ENCODE data around the gene GLT8D2. TPM values are rescaled to one million over a fixed set of nuclear protein-coding genes. Genes with fewer than 3 reads are reported as not detected.

GLT8D2 gene
- total RNA-seq, 1 donor from 2014 or later, result 13.1 TPM

DNA sequence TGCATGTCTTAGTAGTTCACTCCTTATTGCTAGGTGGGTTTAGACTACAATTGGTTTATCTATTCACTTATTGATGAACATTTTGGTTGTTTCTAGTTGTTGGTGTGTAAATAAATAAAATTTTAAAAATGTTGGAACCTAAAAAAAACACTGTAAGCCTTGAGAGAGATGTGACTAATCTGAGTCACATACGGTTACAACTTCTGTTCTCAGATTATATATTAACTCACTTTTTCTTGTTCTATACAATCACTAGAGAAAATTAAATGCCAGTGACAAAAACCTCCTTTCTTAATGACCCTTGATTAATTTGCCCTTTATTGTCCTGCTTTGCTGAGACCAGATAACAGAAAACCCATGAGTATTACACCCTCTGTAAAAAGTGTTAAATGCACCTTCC is 91.4 kb downstream of the GLT8D2 start:
- H3K27ac Mint-ChIP-seq, result peak overlapping the region; percentile 72
- H3K36me3 Mint-ChIP-seq, result peaks cover 6% of the 10 kb centered on the region
- TF ChIP-seq, protein P1, sequence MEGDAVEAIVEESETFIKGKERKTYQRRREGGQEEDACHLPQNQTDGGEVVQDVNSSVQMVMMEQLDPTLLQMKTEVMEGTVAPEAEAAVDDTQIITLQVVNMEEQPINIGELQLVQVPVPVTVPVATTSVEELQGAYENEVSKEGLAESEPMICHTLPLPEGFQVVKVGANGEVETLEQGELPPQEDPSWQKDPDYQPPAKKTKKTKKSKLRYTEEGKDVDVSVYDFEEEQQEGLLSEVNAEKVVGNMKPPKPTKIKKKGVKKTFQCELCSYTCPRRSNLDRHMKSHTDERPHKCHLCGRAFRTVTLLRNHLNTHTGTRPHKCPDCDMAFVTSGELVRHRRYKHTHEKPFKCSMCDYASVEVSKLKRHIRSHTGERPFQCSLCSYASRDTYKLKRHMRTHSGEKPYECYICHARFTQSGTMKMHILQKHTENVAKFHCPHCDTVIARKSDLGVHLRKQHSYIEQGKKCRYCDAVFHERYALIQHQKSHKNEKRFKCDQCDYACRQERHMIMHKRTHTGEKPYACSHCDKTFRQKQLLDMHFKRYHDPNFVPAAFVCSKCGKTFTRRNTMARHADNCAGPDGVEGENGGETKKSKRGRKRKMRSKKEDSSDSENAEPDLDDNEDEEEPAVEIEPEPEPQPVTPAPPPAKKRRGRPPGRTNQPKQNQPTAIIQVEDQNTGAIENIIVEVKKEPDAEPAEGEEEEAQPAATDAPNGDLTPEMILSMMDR (IDR thresholded peaks at IDR 0.05; ENCODE audit: unreplicated experiment), result no peak
- peak overlapping the region; percentile 46 for H3K4me3 Mint-ChIP-seq
- H3K4me1 Mint-ChIP-seq, result peaks cover 30% of the 10 kb centered on the region
- H3K9me3 Mint-ChIP-seq, result no peaks in the 10 kb centered on the region
- DNase-seq (ENCODE audit: low spot score in 2 of 2, unreplicated experiment in 2 of 2), result no peak
- H3K27me3 Mint-ChIP-seq (ENCODE audit: low read depth), result no peaks in the 10 kb centered on the region

DNA sequence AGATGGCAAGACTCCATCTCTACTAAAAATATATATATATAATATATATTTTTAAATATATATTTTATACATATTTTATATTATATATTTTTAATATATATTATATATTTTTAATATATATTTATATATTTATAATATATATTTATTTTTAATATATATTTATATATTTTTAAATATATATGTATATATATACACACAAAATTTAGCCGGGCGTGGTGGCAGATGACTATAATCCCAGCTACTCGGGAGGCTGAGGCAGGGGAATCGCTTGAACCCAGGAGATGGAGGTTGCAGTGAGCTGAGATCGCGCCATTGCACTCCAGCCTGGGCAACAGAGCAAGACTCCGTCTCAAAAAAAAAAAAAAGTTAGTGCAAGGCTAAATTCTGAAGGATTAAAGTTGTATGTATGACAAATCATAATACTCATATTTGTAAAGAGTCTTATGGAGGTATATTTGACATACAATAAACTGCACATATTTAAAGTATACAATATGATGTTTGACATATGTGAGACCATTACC is 92.1 kb downstream of the GLT8D2 start:
- TF ChIP-seq, protein P1 (IDR thresholded peaks at IDR 0.05; ENCODE audit: unreplicated experiment), result no peak
- peaks cover 27% of the 10 kb centered on the region for H3K4me1 Mint-ChIP-seq
- H3K27me3 Mint-ChIP-seq (ENCODE audit: low read depth), result no peaks in the 10 kb centered on the region
- H3K4me3 Mint-ChIP-seq, result peak overlapping the region; percentile 97
- H3K9me3 Mint-ChIP-seq, result no peaks in the 10 kb centered on the region
- peak overlapping the region; percentile 99 for H3K27ac Mint-ChIP-seq
- H3K36me3 Mint-ChIP-seq, result peaks cover 9% of the 10 kb centered on the region
- no peak for DNase-seq (ENCODE audit: low spot score in 2 of 2, unreplicated experiment in 2 of 2)

DNA sequence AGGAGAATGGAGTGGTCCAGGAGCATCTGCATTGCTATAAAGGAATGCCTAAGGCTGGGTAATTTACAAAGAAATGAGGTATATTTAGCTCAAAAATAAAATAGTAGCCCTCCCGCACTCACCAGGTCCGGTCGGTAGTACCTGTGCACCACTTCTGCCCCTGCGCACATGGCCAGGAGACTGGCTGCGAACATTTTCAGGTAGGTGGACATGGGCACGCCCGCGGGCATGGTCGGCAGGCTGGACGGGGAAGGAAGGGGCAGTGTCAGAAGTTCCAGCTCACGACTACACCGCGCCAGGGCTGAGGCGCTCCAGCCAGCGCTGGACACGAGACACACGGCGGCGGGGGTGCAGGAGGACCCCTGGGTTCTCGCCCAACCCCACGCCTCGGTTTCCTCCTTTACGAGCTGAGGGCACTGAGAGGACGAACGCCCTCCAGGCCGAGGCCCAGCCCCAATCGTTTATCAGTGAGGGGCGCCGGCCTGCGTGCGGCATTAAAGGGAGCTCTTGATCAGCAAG is 93.4 kb downstream of the GLT8D2 start:
- peak in 1 of 2 experiments; percentile 64 for DNase-seq (ENCODE audit: low spot score in 2 of 2, unreplicated experiment in 2 of 2)
- Mint-ChIP-seq H3K36me3 (peaks cover 14% of the 10 kb centered on the region), H3K27ac (peak overlapping the region; percentile 99), H3K9me3 (no peaks in the 10 kb centered on the region), H3K27me3 (ENCODE audit: low read depth) (no peaks in the 10 kb centered on the region), H3K4me3 (peak overlapping the region; percentile 97), H3K4me1 (peaks cover 22% of the 10 kb centered on the region)
- TF ChIP-seq, protein P1 (IDR thresholded peaks at IDR 0.05; ENCODE audit: unreplicated experiment), result no peak

DNA sequence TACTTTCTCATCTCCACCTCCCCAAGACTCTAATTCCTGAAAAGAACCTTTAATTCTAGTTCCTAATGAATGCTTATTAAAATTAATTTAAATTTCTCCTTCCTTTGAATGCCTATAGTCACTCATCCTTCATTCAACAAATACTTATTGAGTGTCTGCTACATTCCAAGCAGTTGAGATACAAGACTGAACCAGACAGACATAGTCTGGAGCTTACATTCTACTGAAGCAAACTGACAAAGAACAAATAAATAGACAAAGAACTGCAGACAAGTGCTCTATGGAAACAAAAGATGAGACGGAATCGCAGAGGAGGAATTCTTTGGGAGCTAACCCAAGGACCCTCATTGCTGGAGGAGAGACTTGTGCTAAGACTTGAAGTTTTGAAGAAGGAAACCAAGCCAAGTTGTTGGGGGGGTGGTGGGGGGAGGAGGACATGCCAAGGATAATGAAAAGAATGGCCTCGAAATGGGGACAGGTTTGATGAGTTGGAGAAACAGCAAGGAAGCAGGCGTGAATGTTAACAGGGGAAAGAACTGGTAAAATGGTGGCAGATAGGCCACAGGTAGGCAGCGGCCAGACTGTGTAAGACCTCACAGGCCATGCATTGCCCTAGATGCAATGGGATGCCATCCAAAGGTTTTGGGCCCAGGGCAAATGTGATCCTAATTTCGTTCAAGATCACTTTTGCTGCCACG is 94.0 kb downstream of the GLT8D2 start:
- Mint-ChIP-seq H3K9me3 (no peaks in the 10 kb centered on the region), H3K27me3 (ENCODE audit: low read depth) (no peaks in the 10 kb centered on the region), H3K27ac (peak overlapping the region; percentile 99), H3K4me1 (peaks cover 22% of the 10 kb centered on the region), H3K4me3 (peak overlapping the region; percentile 97), H3K36me3 (peaks cover 16% of the 10 kb centered on the region)
- TF ChIP-seq, protein P1 (IDR thresholded peaks at IDR 0.05; ENCODE audit: unreplicated experiment), result no peak
- DNase-seq (ENCODE audit: low spot score in 2 of 2, unreplicated experiment in 2 of 2), result no peak

DNA sequence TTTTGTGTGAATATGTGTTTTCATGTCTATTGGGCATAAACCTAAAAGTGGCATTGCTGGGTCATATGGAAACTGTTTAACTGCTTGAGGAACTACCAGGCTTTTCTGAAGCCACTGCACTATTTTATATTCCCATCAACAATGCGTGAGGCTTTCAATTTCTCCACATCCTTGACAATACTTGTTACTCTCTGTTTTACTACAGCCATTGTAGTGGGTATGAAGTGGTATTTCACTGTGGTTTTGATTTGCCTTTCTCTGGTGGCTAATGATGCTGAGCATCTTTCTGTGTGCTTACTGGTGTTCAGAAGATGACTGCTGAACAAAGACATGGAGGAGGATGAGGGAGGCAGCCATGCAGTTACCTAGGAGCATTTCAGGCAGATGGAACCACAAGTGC is 97.5 kb downstream of the GLT8D2 start:
- Mint-ChIP-seq H3K27ac (no peak overlapping the region), H3K36me3 (peaks cover 40% of the 10 kb centered on the region), H3K9me3 (no peaks in the 10 kb centered on the region), H3K27me3 (ENCODE audit: low read depth) (no peaks in the 10 kb centered on the region), H3K4me3 (no peak overlapping the region), H3K4me1 (peaks cover 18% of the 10 kb centered on the region)
- TF ChIP-seq, protein P1 (IDR thresholded peaks at IDR 0.05; ENCODE audit: unreplicated experiment), result no peak
- no peak for DNase-seq (ENCODE audit: low spot score in 2 of 2, unreplicated experiment in 2 of 2)

All from mesothelial cell of epicardium (in vitro differentiated cells).